ENCODE data around the gene POLR2C. TPM values are rescaled to one million over a fixed set of nuclear protein-coding genes. Genes with fewer than 3 reads are reported as not detected.

Gene POLR2C
- total RNA-seq, 2 experiments from 2014 or later: 52.3 to 101 TPM

DNA sequence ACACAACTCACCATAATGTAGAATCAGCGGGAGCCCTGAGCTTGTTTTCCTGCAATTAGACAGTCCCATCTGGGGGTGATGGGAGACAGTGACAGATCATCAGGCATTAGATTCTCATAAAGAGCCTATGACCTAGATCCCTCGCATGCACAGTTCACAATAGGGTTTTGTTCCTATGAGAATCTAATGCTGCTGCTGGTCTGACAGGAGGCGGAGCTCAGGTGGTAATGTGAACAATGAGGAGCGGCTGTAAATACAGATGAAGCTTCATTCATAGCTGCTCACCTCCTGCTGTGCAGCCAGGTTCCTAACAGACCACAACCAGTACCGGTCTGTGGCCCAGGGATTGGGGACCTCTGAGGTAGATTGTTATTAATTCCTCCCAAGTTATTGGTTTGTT, 26.8 kb downstream of the POLR2C start:
- H3K9me3 ChIP-seq (ENCODE audit: low read length): no peaks in the 10 kb centered on the region

DNA sequence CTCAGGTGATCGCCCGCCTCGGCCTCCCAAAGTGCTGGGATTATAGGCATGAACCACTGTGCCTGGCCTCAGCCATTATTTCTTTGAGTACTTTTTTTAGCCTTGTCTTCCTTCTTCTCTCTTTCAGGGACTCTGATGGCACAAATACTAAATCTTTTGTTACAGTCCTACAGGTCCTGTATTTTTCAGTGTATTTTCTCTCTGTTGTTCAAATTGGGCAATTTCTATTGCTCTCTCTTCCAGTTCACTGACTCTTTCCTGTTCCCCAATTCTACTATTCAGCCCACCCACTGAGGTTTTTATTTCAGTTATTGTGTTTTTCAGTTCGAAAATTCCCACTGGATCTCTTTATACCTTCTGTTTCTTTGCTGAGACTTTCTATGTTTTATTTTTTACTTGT, 31.3 kb downstream of the POLR2C start:
- ChIA-PET CTCF (ENCODE audit: unreplicated experiment) (no interaction called here), POLR2A (no interaction called here)
- Histone ChIP-seq H3K4me1 (ENCODE audit: insufficient read depth, low read length, poor library complexity, severe bottlenecking) (peaks cover 4% of the 10 kb centered on the region), H3K36me3 (ENCODE audit: insufficient read depth, low read length) (no peaks in the 10 kb centered on the region), H4K20me1 (ENCODE audit: insufficient read depth, low read length) (no peaks in the 10 kb centered on the region), H3K4me3 (ENCODE audit: low read depth, low read length, poor library complexity, severe bottlenecking) (no peak overlapping the region), H3K9me3 (ENCODE audit: low read length) (no peaks in the 10 kb centered on the region), H2AFZ (ENCODE audit: low read length) (no peak overlapping the region), H3K4me2 (ENCODE audit: low read length) (no peak overlapping the region), H3K9me2 (ENCODE audit: insufficient read depth, low read length) (no peaks in the 10 kb centered on the region), H3K79me2 (ENCODE audit: insufficient read depth, low read depth, low read length) (no peaks in the 10 kb centered on the region), H3K27ac (ENCODE audit: low read depth, low read length, poor library complexity, severe bottlenecking) (no peak overlapping the region)
- TF ChIP-seq, protein P1, sequence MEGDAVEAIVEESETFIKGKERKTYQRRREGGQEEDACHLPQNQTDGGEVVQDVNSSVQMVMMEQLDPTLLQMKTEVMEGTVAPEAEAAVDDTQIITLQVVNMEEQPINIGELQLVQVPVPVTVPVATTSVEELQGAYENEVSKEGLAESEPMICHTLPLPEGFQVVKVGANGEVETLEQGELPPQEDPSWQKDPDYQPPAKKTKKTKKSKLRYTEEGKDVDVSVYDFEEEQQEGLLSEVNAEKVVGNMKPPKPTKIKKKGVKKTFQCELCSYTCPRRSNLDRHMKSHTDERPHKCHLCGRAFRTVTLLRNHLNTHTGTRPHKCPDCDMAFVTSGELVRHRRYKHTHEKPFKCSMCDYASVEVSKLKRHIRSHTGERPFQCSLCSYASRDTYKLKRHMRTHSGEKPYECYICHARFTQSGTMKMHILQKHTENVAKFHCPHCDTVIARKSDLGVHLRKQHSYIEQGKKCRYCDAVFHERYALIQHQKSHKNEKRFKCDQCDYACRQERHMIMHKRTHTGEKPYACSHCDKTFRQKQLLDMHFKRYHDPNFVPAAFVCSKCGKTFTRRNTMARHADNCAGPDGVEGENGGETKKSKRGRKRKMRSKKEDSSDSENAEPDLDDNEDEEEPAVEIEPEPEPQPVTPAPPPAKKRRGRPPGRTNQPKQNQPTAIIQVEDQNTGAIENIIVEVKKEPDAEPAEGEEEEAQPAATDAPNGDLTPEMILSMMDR (conservative IDR thresholded peaks at IDR 0.05; ENCODE audit: low read length): no peak
- TF ChIP-seq EZH2phosphoT487 (IDR thresholded peaks at IDR 0.05; ENCODE audit: borderline replicate concordance, low read depth, low read length): no peak
- intact Hi-C loops (cut with micrococcal nuclease; ENCODE audit: unreplicated experiment): no loop called here
- BruUV-seq (replicated peaks): no TSS peak
- no peak for DNase-seq (ENCODE audit: low spot score)

More for the DNA sequence above, 26.8 kb downstream of the POLR2C start:
- Histone ChIP-seq H4K20me1 (ENCODE audit: insufficient read depth, low read length) (no peaks in the 10 kb centered on the region), H3K4me2 (ENCODE audit: low read length) (no peak overlapping the region), H3K27ac (ENCODE audit: low read depth, low read length, poor library complexity, severe bottlenecking) (no peak overlapping the region), H3K9me2 (ENCODE audit: insufficient read depth, low read length) (no peaks in the 10 kb centered on the region), H3K36me3 (ENCODE audit: insufficient read depth, low read length) (no peaks in the 10 kb centered on the region), H3K79me2 (ENCODE audit: insufficient read depth, low read depth, low read length) (no peaks in the 10 kb centered on the region), H2AFZ (ENCODE audit: low read length) (no peak overlapping the region), H3K4me3 (ENCODE audit: low read depth, low read length, poor library complexity, severe bottlenecking) (no peak overlapping the region), H3K4me1 (ENCODE audit: insufficient read depth, low read length, poor library complexity, severe bottlenecking) (peaks cover 9% of the 10 kb centered on the region)
- ChIA-PET POLR2A (no interaction called here), CTCF (ENCODE audit: unreplicated experiment) (no interaction called here)
- DNase-seq (ENCODE audit: low spot score): no peak
- TF ChIP-seq, protein P1 (conservative IDR thresholded peaks at IDR 0.05; ENCODE audit: low read length): no peak
- TF ChIP-seq EZH2phosphoT487 (IDR thresholded peaks at IDR 0.05; ENCODE audit: borderline replicate concordance, low read depth, low read length): no peak
- BruUV-seq (replicated peaks): no TSS peak
- intact Hi-C loops (cut with micrococcal nuclease; ENCODE audit: unreplicated experiment): no loop called here

DNA sequence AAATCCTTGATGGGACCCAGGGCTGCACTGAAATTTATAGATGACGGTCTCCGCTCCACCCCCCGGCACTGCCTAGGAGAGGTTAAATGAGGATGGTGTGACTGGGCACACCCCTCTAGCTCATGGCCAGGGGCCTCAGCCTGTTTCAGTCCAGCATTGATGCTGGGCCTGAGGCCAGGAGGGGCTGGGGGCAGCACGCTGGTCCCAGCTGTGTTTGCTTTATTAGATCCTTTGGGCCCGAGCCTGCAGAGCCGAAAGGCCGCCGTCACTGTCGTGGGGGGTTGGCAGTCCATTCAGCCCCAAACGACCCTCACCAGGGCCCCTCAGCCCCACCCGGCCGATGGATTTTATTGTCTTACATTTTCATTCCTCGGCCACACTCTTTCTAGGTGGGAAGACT, 34.6 kb downstream of the POLR2C start:
- POLR2A ChIA-PET: interaction anchor here (0.7 kb wide), 1 partner anchor 101 kb away, joined by 3 read pairs; no protein-coding TSS in a partner anchor
- H3K27ac ChIP-seq (ENCODE audit: low read depth, low read length, poor library complexity, severe bottlenecking): no peak overlapping the region
- H4K20me1 ChIP-seq (ENCODE audit: insufficient read depth, low read length): no peaks in the 10 kb centered on the region; the same call in 1 of the 2 replicates
- no peak for TF ChIP-seq EZH2phosphoT487 (IDR thresholded peaks at IDR 0.05; ENCODE audit: borderline replicate concordance, low read depth, low read length)
- TF ChIP-seq, protein P1 (conservative IDR thresholded peaks at IDR 0.05; ENCODE audit: low read length): no peak
- BruUV-seq (replicated peaks): no TSS peak
- CTCF ChIA-PET (ENCODE audit: unreplicated experiment): no interaction called here
- no peak overlapping the region for H2AFZ ChIP-seq (ENCODE audit: low read length)
- H3K36me3 ChIP-seq (ENCODE audit: insufficient read depth, low read length): no peaks in the 10 kb centered on the region
- H3K4me1 ChIP-seq (ENCODE audit: insufficient read depth, low read length, poor library complexity, severe bottlenecking): peaks cover 4% of the 10 kb centered on the region
- intact Hi-C loops (cut with micrococcal nuclease; ENCODE audit: unreplicated experiment): no loop called here
- H3K9me2 ChIP-seq (ENCODE audit: insufficient read depth, low read length): no peaks in the 10 kb centered on the region
- no peak overlapping the region for H3K4me2 ChIP-seq (ENCODE audit: low read length)
- no peaks in the 10 kb centered on the region for H3K79me2 ChIP-seq (ENCODE audit: insufficient read depth, low read depth, low read length)
- H3K9me3 ChIP-seq (ENCODE audit: low read length): no peaks in the 10 kb centered on the region
- no peak for DNase-seq (ENCODE audit: low spot score)
- H3K4me3 ChIP-seq (ENCODE audit: low read depth, low read length, poor library complexity, severe bottlenecking): no peak overlapping the region

Measured in OCI-LY7 (cell line).